GM12878 (cell line): ENCODE results near the gene ARVCF. TPM values are rescaled to one million over a fixed set of nuclear protein-coding genes. Genes with fewer than 3 reads are reported as not detected.

Experiments used
- ATAC-seq: fragments of 200-7000 bp; cut with Tn5 transposase; 3 replicates; pipeline ENCODE4 v1.9.1; 2020; ENCODE audit warnings: mild to moderate bottlenecking, moderate library complexity
- BruUV-seq: library from RNA; stranded (reverse); fragments of 400-500 nt; replicated peaks from 2 replicates; lab custom pipeline; 2021; lab: Mats Ljungman, UMichigan
- CTCF ChIA-PET: fragments of 300-600 bp; sonication (Branson Sonifier 250); formaldehyde crosslinking; extraction: SDS; loops from one replicate; lab custom pipeline; 2021; ENCODE audit warnings: inconsistent platforms; lab: Yijun Ruan, JAX
- POLR2A ChIA-PET: fragments of 350-600 bp; formaldehyde crosslinking; extraction: SDS; loops from one replicate; lab custom pipeline; 2021; ENCODE audit warnings: inconsistent platforms; lab: Charles Lee
- RAD21 ChIA-PET: fragments of 300-600 bp; sonication (Branson Sonifier 250); formaldehyde crosslinking; loops from one replicate; lab custom pipeline; 2023; ENCODE audit warnings: antibody characterized with exemption; ENCODE audit not compliant: unreplicated experiment; lab: Charles Lee
- SMC1A ChIA-PET: fragments of 300-600 bp; sonication (Branson Sonifier 250); formaldehyde crosslinking; loops from one replicate; lab custom pipeline; 2023; ENCODE audit not compliant: unreplicated experiment, uncharacterized antibody; lab: Charles Lee
- DNase-seq: peaks from one replicate; pipeline ENCODE4 v3.0.0-alpha.2; 2011; ENCODE audit warnings: low read depth, low spot score
- FAIRE-seq: peaks from 3 replicates; lab custom pipeline; 2011; peaks lifted over from hg19 to GRCh38; lab: Jason Lieb, UNC
- H2AFZ ChIP-seq: 2 replicates; pipeline ENCODE4 v1.6.0; 2011; ENCODE audit warnings: low read depth, low read length, control low read depth; ENCODE audit not compliant: control insufficient read depth
- H3K27ac ChIP-seq: 2 replicates; pipeline ENCODE4 v1.5.1; 2011; ENCODE audit warnings: control low read depth; ENCODE audit not compliant: control insufficient read depth, insufficient read depth
- H3K27me3 ChIP-seq, 2 experiments: replicated peaks in 1 of 2; 2 replicates each; pipeline versions ENCODE4 v1.6.0 to v1.6.1; 2011; ENCODE audit warnings: low read length in 1 of 2; ENCODE audit not compliant: control insufficient read depth in 2 of 2, insufficient read depth in 2 of 2
- H3K36me3 ChIP-seq, 2 experiments: 2 replicates each; pipeline ENCODE4 v1.5.1; 2011; ENCODE audit warnings: low read length in 1 of 2; ENCODE audit not compliant: control insufficient read depth in 2 of 2, insufficient read depth in 2 of 2
- H3K4me1 ChIP-seq: 2 replicates; pipeline ENCODE4 v1.6.1; 2011; ENCODE audit warnings: mild to moderate bottlenecking, low read length, moderate library complexity, mixed read lengths; ENCODE audit not compliant: control insufficient read depth, insufficient read depth
- H3K4me2 ChIP-seq: 2 replicates; pipeline ENCODE4 v1.6.0; 2011; ENCODE audit warnings: control low read depth; ENCODE audit not compliant: control insufficient read depth, insufficient read depth
- H3K4me3 ChIP-seq: fragments of 200-600 bp; sonication (generic); 2 replicates; pipeline ENCODE4 v1.5.1; 2016
- H3K79me2 ChIP-seq: 2 replicates; pipeline ENCODE4 v1.6.0; 2011; ENCODE audit warnings: low read length; ENCODE audit not compliant: control insufficient read depth, insufficient read depth
- H3K9ac ChIP-seq: 2 replicates; pipeline ENCODE4 v1.8.0; 2011; ENCODE audit warnings: low read length, control low read depth, mixed read lengths; ENCODE audit not compliant: control insufficient read depth, insufficient read depth
- H3K9me3 ChIP-seq: replicated peaks from 3 replicates; pipeline ENCODE4 v1.5.1; 2011; ENCODE audit warnings: mild to moderate bottlenecking, low read length; ENCODE audit not compliant: control insufficient read depth, insufficient read depth
- H4K20me1 ChIP-seq: 2 replicates; pipeline ENCODE4 v1.6.0; 2011; ENCODE audit not compliant: control insufficient read depth, insufficient read depth
- CREM ChIP-seq: IDR thresholded peaks from 2 replicates; pipeline ENCODE4 v1.6.1; 2014; ENCODE audit warnings: antibody characterized with exemption, low read depth
- E4F1 ChIP-seq: fragments of 450-650 bp; IDR thresholded peaks from 2 replicates; pipeline ENCODE4 v1.6.1; 2018; ENCODE audit warnings: borderline replicate concordance, mild to moderate bottlenecking; ENCODE audit not compliant: partially characterized antibody
- FOXM1 ChIP-seq: IDR thresholded peaks from 2 replicates; pipeline ENCODE4 v1.6.1; 2012; ENCODE audit warnings: low read depth, mild to moderate bottlenecking, inconsistent platforms, low read length, moderate library complexity
- GATAD2B ChIP-seq: fragments of 450-650 bp; conservative IDR thresholded peaks from 2 replicates; pipeline ENCODE4 v1.6.1; 2017; ENCODE audit warnings: low read depth, mild to moderate bottlenecking, moderate library complexity
- HDGF ChIP-seq: fragments of 450-650 bp; IDR thresholded peaks from 2 replicates; pipeline ENCODE4 v1.6.1; 2016; ENCODE audit warnings: antibody characterized with exemption
- MAX ChIP-seq: IDR thresholded peaks from 2 replicates; pipeline ENCODE4 v1.6.1; 2012; ENCODE audit warnings: low read depth, low read length, improper control_type of control experiment
- POU2F2 ChIP-seq: IDR thresholded peaks from 3 replicates; pipeline ENCODE4 v1.6.1; 2011; ENCODE audit warnings: low read depth, mild to moderate bottlenecking, low read length, borderline replicate concordance
- SIX5 ChIP-seq: IDR thresholded peaks from 2 replicates; pipeline ENCODE4 v1.6.1; 2011; ENCODE audit warnings: mild to moderate bottlenecking, low read depth, low read length, moderate library complexity; ENCODE audit not compliant: severe bottlenecking
- SREBF2 ChIP-seq: IDR thresholded peaks from 2 replicates; pipeline ENCODE4 v1.6.1; 2012; ENCODE audit warnings: mild to moderate bottlenecking, low read length
- YY1 ChIP-seq: IDR thresholded peaks from 2 replicates; pipeline ENCODE4 v1.6.1; 2011; ENCODE audit warnings: low read depth, mild to moderate bottlenecking, low read length
- ZNF622 ChIP-seq: fragments of 450-650 bp; IDR thresholded peaks from 2 replicates; pipeline ENCODE4 v1.6.1; 2017; ENCODE audit warnings: mild to moderate bottlenecking, inconsistent platforms
- WGBS: methylation state at CpG from one replicate; pipeline ENCODE4 v1.1.6; 2016; ENCODE audit warnings: low lambda C conversion rate; ENCODE audit not compliant: insufficient replicate concordance, insufficient coverage; ENCODE audit errors: missing lambda C conversion rate; 5-methylcytosine and 5-hydroxymethylcytosine counted together
- in situ Hi-C: fragments of 300-500 bp; cut with MboI; formaldehyde crosslinking; loops from 9 replicates; pipeline ENCODE4 v1.14.3; 2018; ENCODE audit warnings: mixed read lengths
- intact Hi-C: fragments of 100-400 bp; cut with micrococcal nuclease; formaldehyde crosslinking; loops from one replicate; pipeline ENCODE4 v1.14.2; 2022; ENCODE audit not compliant: unreplicated experiment
- polyA plus RNA-seq, 11 experiments: library from polyadenylated mRNA; depleted of rRNA in 4 of 11; unstranded in 6 of 11; stranded (reverse) in 5 of 11; fragments of >200 nt; fragmentation: Nextera tagmentation in 4 of 11; fragmentation: Illumina TruSeq in 1 of 11; extraction: Ambion mirVana in 4 of 11; extraction: Trizol in 1 of 11; gene quantifications; 1 replicate in 1 of 11; 2 replicates in 10 of 11; pipeline versions ENCODE4 v1.2.1 to v1.2.3, GENCODE V29; 2011 to 2016; ENCODE audit warnings: inconsistent platforms in 2 of 11, missing spikeins in 2 of 11, low read depth in 1 of 11
- total RNA-seq, 4 experiments: library from RNA; depleted of rRNA in 3 of 4; stranded (reverse); fragments of >200 nt in 3 of 4; fragmentation: Illumina TruSeq in 1 of 4; extraction: Trizol in 1 of 4; gene quantifications; 2 replicates each; pipeline versions ENCODE4 v1.2.1 to v1.2.3, GENCODE V29; 2013 to 2021
- TF ChIP-seq, protein P1 (sequence below): fragments of 150-350 bp; IDR thresholded peaks from 2 replicates; pipeline ENCODE4 v1.6.1; 2014; ENCODE audit warnings: mild to moderate bottlenecking, low read depth, low read length

The ARVCF gene
- total and polyA plus RNA-seq, 10 of the 15 experiments (the other 5 are each of a cell fraction or from before 2014, with no cell fraction given) = 0.13 to 1.9 (median 1.0) TPM; not detected in 2

DNA sequence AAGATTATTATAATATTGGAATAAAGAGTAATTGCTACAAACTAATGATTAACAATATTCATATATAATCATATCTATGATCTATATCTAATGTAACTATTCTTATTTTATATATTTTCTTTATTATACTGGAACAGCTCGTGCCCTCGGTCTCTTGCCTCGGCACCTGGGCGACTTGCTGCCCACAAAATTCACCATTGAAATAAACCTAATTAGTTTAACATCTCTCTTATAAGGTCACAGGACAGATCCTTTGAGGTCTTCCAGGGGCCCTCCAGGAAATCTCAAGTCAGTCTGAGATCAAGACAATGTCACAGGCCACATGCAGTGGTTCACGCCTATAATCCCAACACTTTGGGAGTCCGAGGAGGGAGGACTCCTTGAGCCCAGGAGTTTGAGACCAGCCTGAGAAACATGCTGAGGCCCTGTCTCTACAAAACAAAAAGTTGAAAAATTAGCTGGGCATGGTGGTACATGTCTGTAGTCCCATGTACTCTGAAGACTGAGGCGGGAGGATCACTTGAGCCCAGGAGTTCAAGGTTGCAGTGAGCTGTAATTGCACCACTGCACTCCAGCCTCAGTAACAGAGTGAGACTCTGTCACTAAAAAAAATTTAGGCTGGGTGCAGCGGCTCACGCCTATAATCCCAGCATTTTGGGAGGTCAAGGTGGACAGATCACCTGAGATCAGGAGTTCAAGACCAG, 68.4 kb downstream of the ARVCF start:
- 73% methylated on average over 9 of the region's 9 CpGs for WGBS
- intact Hi-C loops (no loop called here), in situ Hi-C loops (no loop called here)
- SMC1A ChIA-PET = interaction anchor here (1.1 to 1.4 kb wide), 3 partner anchors 35 to 218 kb away, joined by 3 to 6 read pairs (median 4); no protein-coding TSS in a partner anchor
- Histone ChIP-seq H3K4me1 (peaks cover 6% of the 10 kb centered on the region; the same call in 1 of the 2 replicates), H3K9me3 (no peaks in the 10 kb centered on the region), H3K4me3 (no peak overlapping the region), H3K4me2 (no peak overlapping the region), H2AFZ (no peak overlapping the region), H3K36me3 (peaks cover 0 to 9% of the 10 kb centered on the region in 2 experiments; a peak in 1 of 4 replicates), H3K27ac (no peak overlapping the region), H3K27me3 (no peaks in the 10 kb centered on the region), H3K9ac (no peak overlapping the region), H3K79me2 (peaks cover 14% of the 10 kb centered on the region), H4K20me1 (no peaks in the 10 kb centered on the region)
- CTCF ChIA-PET = interaction anchor here (0.6 to 2.2 kb wide), 10 partner anchors 11 to 645 kb away, joined by 3 to 12 read pairs (median 4); no protein-coding TSS in a partner anchor
- POLR2A ChIA-PET = no interaction called here
- TF ChIP-seq GATAD2B (no peak), CREM (no peak), POU2F2 (no peak), ZNF622 (no peak), MAX (no peak), FOXM1 (no peak), E4F1 (no peak), YY1 (no peak), HDGF (no peak), SIX5 (no peak), SREBF2 (no peak)
- TF ChIP-seq, protein P1, sequence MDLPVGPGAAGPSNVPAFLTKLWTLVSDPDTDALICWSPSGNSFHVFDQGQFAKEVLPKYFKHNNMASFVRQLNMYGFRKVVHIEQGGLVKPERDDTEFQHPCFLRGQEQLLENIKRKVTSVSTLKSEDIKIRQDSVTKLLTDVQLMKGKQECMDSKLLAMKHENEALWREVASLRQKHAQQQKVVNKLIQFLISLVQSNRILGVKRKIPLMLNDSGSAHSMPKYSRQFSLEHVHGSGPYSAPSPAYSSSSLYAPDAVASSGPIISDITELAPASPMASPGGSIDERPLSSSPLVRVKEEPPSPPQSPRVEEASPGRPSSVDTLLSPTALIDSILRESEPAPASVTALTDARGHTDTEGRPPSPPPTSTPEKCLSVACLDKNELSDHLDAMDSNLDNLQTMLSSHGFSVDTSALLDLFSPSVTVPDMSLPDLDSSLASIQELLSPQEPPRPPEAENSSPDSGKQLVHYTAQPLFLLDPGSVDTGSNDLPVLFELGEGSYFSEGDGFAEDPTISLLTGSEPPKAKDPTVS = no peak
- ATAC-seq = no peak
- BruUV-seq = no TSS peak
- FAIRE-seq = no peak
- RAD21 ChIA-PET = interaction anchor here (1.1 to 2.2 kb wide), 2 partner anchors 37 to 218 kb away, joined by 5 to 12 read pairs; no protein-coding TSS in a partner anchor
- no peak for DNase-seq
